Measurements from ENCODE around the gene SYT2.
"Not testable (repeated sequence)": the region's sequence is repeated elsewhere in the genome, so short reads cannot be mapped to it uniquely, and the experiment has no call there.

The SYT2 gene

GRCh38 chr1:202616355-202616915, 93.8 kb downstream of the SYT2 start:
- peaks cover 12% of the 10 kb centered on the region for H3K27me3 Mint-ChIP-seq
- no peak overlapping the region for H3K4me3 Mint-ChIP-seq
- no peaks in the 10 kb centered on the region for H3K9me3 Mint-ChIP-seq (ENCODE audit: low read depth)
- H3K27ac Mint-ChIP-seq: no peak overlapping the region
- H3K36me3 Mint-ChIP-seq: no peaks in the 10 kb centered on the region
- peaks cover 16% of the 10 kb centered on the region for H3K4me1 Mint-ChIP-seq (ENCODE audit: low read depth)

GRCh38 chr1:202615501-202616354, 94.5 kb downstream of the SYT2 start:
- peaks cover 16% of the 10 kb centered on the region for H3K4me1 Mint-ChIP-seq (ENCODE audit: low read depth)
- no peak overlapping the region for H3K4me3 Mint-ChIP-seq
- peaks cover 11% of the 10 kb centered on the region for H3K27me3 Mint-ChIP-seq
- no peak overlapping the region for H3K27ac Mint-ChIP-seq
- H3K36me3 Mint-ChIP-seq: no peaks in the 10 kb centered on the region
- no peaks in the 10 kb centered on the region for H3K9me3 Mint-ChIP-seq (ENCODE audit: low read depth)

- H3K27me3 Mint-ChIP-seq; H3K9me3 Mint-ChIP-seq (ENCODE audit: low read depth); H3K36me3 Mint-ChIP-seq; H3K4me3 Mint-ChIP-seq; H3K27ac Mint-ChIP-seq: not testable (repeated sequence)
- H3K4me1 Mint-ChIP-seq (ENCODE audit: low read depth): peaks cover 16% of the 10 kb centered on the region
Measured at GRCh38 chr1:202615208-202615500, 95.1 kb downstream of the SYT2 start.

- H3K4me1 Mint-ChIP-seq (ENCODE audit: low read depth): peaks cover 16% of the 10 kb centered on the region
- not testable (repeated sequence) for H3K9me3 Mint-ChIP-seq (ENCODE audit: low read depth); H3K27me3 Mint-ChIP-seq; H3K36me3 Mint-ChIP-seq; H3K27ac Mint-ChIP-seq; H3K4me3 Mint-ChIP-seq
Measured at GRCh38 chr1:202614363-202615207, 95.7 kb downstream of the SYT2 start.

- peaks cover 16% of the 10 kb centered on the region for H3K4me1 Mint-ChIP-seq (ENCODE audit: low read depth)
- no peaks in the 10 kb centered on the region for H3K9me3 Mint-ChIP-seq (ENCODE audit: low read depth)
- no peak overlapping the region for H3K27ac Mint-ChIP-seq
- no peak overlapping the region for H3K4me3 Mint-ChIP-seq
- H3K36me3 Mint-ChIP-seq: no peaks in the 10 kb centered on the region
- H3K27me3 Mint-ChIP-seq: peaks cover 6% of the 10 kb centered on the region
Measured at GRCh38 chr1:202613571-202613970, 96.7 kb downstream of the SYT2 start.

GRCh38 chr1:202612036-202612435, 98.2 kb downstream of the SYT2 start:
- H3K27ac Mint-ChIP-seq, H3K27me3 Mint-ChIP-seq: not testable (repeated sequence)
- peaks cover 16% of the 10 kb centered on the region for H3K4me1 Mint-ChIP-seq (ENCODE audit: low read depth)

GRCh38 chr1:202605515-202605914, 104.7 kb downstream of the SYT2 start:
- Mint-ChIP-seq H3K4me3 (no peak overlapping the region), H3K4me1 (ENCODE audit: low read depth) (no peaks in the 10 kb centered on the region), H3K27me3 (no peaks in the 10 kb centered on the region), H3K27ac (no peak overlapping the region), H3K9me3 (ENCODE audit: low read depth) (no peaks in the 10 kb centered on the region), H3K36me3 (peaks cover 10% of the 10 kb centered on the region)

More at GRCh38 chr1:202612036-202612435, 98.2 kb downstream of the SYT2 start:
- H3K36me3 Mint-ChIP-seq; H3K9me3 Mint-ChIP-seq (ENCODE audit: low read depth); H3K4me3 Mint-ChIP-seq: not testable (repeated sequence)

- Mint-ChIP-seq H3K36me3 (peaks cover 10% of the 10 kb centered on the region), H3K4me1 (ENCODE audit: low read depth) (no peaks in the 10 kb centered on the region), H3K9me3 (ENCODE audit: low read depth) (no peaks in the 10 kb centered on the region), H3K4me3 (no peak overlapping the region), H3K27ac (no peak overlapping the region), H3K27me3 (no peaks in the 10 kb centered on the region)
Measured at GRCh38 chr1:202603435-202603834, 106.8 kb downstream of the SYT2 start.

GRCh38 chr1:202600432-202601041, 109.7 kb downstream of the SYT2 start:
- H3K27me3 Mint-ChIP-seq: no peaks in the 10 kb centered on the region
- no peak overlapping the region for H3K27ac Mint-ChIP-seq
- no peaks in the 10 kb centered on the region for H3K4me1 Mint-ChIP-seq (ENCODE audit: low read depth)
- no peak overlapping the region for H3K4me3 Mint-ChIP-seq
- no peaks in the 10 kb centered on the region for H3K9me3 Mint-ChIP-seq (ENCODE audit: low read depth)
- H3K36me3 Mint-ChIP-seq: peaks cover 10% of the 10 kb centered on the region

GRCh38 chr1:202599669-202600431, 110.4 kb downstream of the SYT2 start:
- no peak overlapping the region for H3K4me3 Mint-ChIP-seq
- H3K9me3 Mint-ChIP-seq (ENCODE audit: low read depth): no peaks in the 10 kb centered on the region
- H3K4me1 Mint-ChIP-seq (ENCODE audit: low read depth): no peaks in the 10 kb centered on the region
- no peaks in the 10 kb centered on the region for H3K27me3 Mint-ChIP-seq
- H3K27ac Mint-ChIP-seq: no peak overlapping the region
- H3K36me3 Mint-ChIP-seq: peaks cover 10% of the 10 kb centered on the region

- Mint-ChIP-seq H3K9me3 (ENCODE audit: low read depth) (no peaks in the 10 kb centered on the region), H3K27ac (no peak overlapping the region), H3K4me1 (ENCODE audit: low read depth) (no peaks in the 10 kb centered on the region), H3K27me3 (no peaks in the 10 kb centered on the region), H3K4me3 (no peak overlapping the region), H3K36me3 (peaks cover 8% of the 10 kb centered on the region)
Measured at GRCh38 chr1:202597090-202597761, 113.0 kb downstream of the SYT2 start.

GRCh38 chr1:202596638-202597037, 113.6 kb downstream of the SYT2 start:
- Mint-ChIP-seq H3K9me3 (ENCODE audit: low read depth) (no peaks in the 10 kb centered on the region), H3K4me1 (ENCODE audit: low read depth) (no peaks in the 10 kb centered on the region), H3K36me3 (peaks cover 8% of the 10 kb centered on the region), H3K27ac (no peak overlapping the region), H3K27me3 (no peaks in the 10 kb centered on the region), H3K4me3 (no peak overlapping the region)

GRCh38 chr1:202593845-202594244, 116.4 kb downstream of the SYT2 start:
- H3K4me1 Mint-ChIP-seq (ENCODE audit: low read depth): no peaks in the 10 kb centered on the region
- H3K4me3 Mint-ChIP-seq: no peak overlapping the region
- H3K36me3 Mint-ChIP-seq: peaks cover 8% of the 10 kb centered on the region
- H3K27ac Mint-ChIP-seq: no peak overlapping the region
- H3K27me3 Mint-ChIP-seq: no peaks in the 10 kb centered on the region
- H3K9me3 Mint-ChIP-seq (ENCODE audit: low read depth): no peaks in the 10 kb centered on the region

- Mint-ChIP-seq H3K36me3 (peaks cover 4% of the 10 kb centered on the region), H3K4me3 (no peak overlapping the region), H3K27ac (no peak overlapping the region), H3K9me3 (ENCODE audit: low read depth) (no peaks in the 10 kb centered on the region), H3K4me1 (ENCODE audit: low read depth) (no peaks in the 10 kb centered on the region), H3K27me3 (no peaks in the 10 kb centered on the region)
Measured at GRCh38 chr1:202592146-202592545, 118.1 kb downstream of the SYT2 start.

Measured in activated naive CD8-positive, alpha-beta T cell (primary cell).